ENCODE results near the gene NEK4. TPM values are rescaled to one million over a fixed set of nuclear protein-coding genes. Genes with fewer than 3 reads are reported as not detected.

The NEK4 gene
- total RNA-seq, 2 experiments from 2014 or later = 29.4 to 29.7 TPM

GRCh38 chr3:52787672-52788625, 17.2 kb upstream of the NEK4 start:
- DNase-seq = no peak
- no peaks in the 10 kb centered on the region for H3K36me3 Mint-ChIP-seq
- H3K4me1 Mint-ChIP-seq = no peaks in the 10 kb centered on the region
- no peak overlapping the region for H3K4me3 Mint-ChIP-seq
- H3K9me3 Mint-ChIP-seq = no peaks in the 10 kb centered on the region
- no peaks in the 10 kb centered on the region for H3K27me3 Mint-ChIP-seq
- no peak overlapping the region for H3K27ac Mint-ChIP-seq

GRCh38 chr3:52787246-52787645, 16.5 kb upstream of the NEK4 start:
- H3K36me3 Mint-ChIP-seq = no peaks in the 10 kb centered on the region
- H3K27me3 Mint-ChIP-seq = peaks cover 2% of the 10 kb centered on the region

GRCh38 chr3:52786330-52787215, 15.8 kb upstream of the NEK4 start:
- Mint-ChIP-seq H3K4me1 (peaks cover 2% of the 10 kb centered on the region), H3K4me3 (no peak overlapping the region), H3K27ac (no peak overlapping the region), H3K27me3 (peaks cover 8% of the 10 kb centered on the region), H3K36me3 (no peaks in the 10 kb centered on the region), H3K9me3 (no peaks in the 10 kb centered on the region)
- no peak for DNase-seq

More at GRCh38 chr3:52787246-52787645, 16.5 kb upstream of the NEK4 start:
- Mint-ChIP-seq H3K9me3 (no peaks in the 10 kb centered on the region), H3K27ac (no peak overlapping the region), H3K4me3 (no peak overlapping the region), H3K4me1 (peaks cover 2% of the 10 kb centered on the region)
- DNase-seq = no peak

- H3K36me3 Mint-ChIP-seq = no peaks in the 10 kb centered on the region
- no peak for DNase-seq
These were observed 14.3 kb upstream of the NEK4 start for GRCh38 chr3:52784931-52785590.

GRCh38 chr3:52784021-52784621, 13.4 kb upstream of the NEK4 start:
- DNase-seq = no peak
- Mint-ChIP-seq H3K4me3 (no peak overlapping the region), H3K27me3 (peaks cover 8% of the 10 kb centered on the region), H3K4me1 (peaks cover 2% of the 10 kb centered on the region), H3K36me3 (no peaks in the 10 kb centered on the region), H3K9me3 (no peaks in the 10 kb centered on the region), H3K27ac (no peak overlapping the region)

More at GRCh38 chr3:52784931-52785590, 14.3 kb upstream of the NEK4 start:
- H3K4me1 Mint-ChIP-seq = peaks cover 2% of the 10 kb centered on the region
- no peak overlapping the region for H3K4me3 Mint-ChIP-seq
- no peak overlapping the region for H3K27ac Mint-ChIP-seq
- no peaks in the 10 kb centered on the region for H3K9me3 Mint-ChIP-seq
- H3K27me3 Mint-ChIP-seq = peaks cover 8% of the 10 kb centered on the region

- no peak for DNase-seq
- Mint-ChIP-seq H3K4me1 (peaks cover 2% of the 10 kb centered on the region), H3K27ac (no peak overlapping the region), H3K27me3 (peaks cover 8% of the 10 kb centered on the region), H3K36me3 (no peaks in the 10 kb centered on the region), H3K9me3 (no peaks in the 10 kb centered on the region), H3K4me3 (no peak overlapping the region)
These were observed 12.4 kb upstream of the NEK4 start for GRCh38 chr3:52783211-52783555.

GRCh38 chr3:52782412-52783210, 11.9 kb upstream of the NEK4 start:
- Mint-ChIP-seq H3K27me3 (peaks cover 8% of the 10 kb centered on the region), H3K4me3 (no peak overlapping the region), H3K27ac (no peak overlapping the region), H3K9me3 (no peaks in the 10 kb centered on the region), H3K36me3 (no peaks in the 10 kb centered on the region), H3K4me1 (peaks cover 2% of the 10 kb centered on the region)
- no peak for DNase-seq

- peaks cover 8% of the 10 kb centered on the region for H3K27me3 Mint-ChIP-seq
- DNase-seq = no peak
- H3K27ac Mint-ChIP-seq = no peak overlapping the region
- H3K4me3 Mint-ChIP-seq = no peak overlapping the region
- H3K36me3 Mint-ChIP-seq = no peaks in the 10 kb centered on the region
- no peaks in the 10 kb centered on the region for H3K9me3 Mint-ChIP-seq
- H3K4me1 Mint-ChIP-seq = peaks cover 2% of the 10 kb centered on the region
These were observed 11.0 kb upstream of the NEK4 start for GRCh38 chr3:52781741-52782140.

- Mint-ChIP-seq H3K27ac (no peak overlapping the region), H3K36me3 (no peaks in the 10 kb centered on the region), H3K9me3 (no peaks in the 10 kb centered on the region), H3K27me3 (peaks cover 8% of the 10 kb centered on the region), H3K4me3 (no peak overlapping the region), H3K4me1 (peaks cover 2% of the 10 kb centered on the region)
- no peak for DNase-seq
These were observed 9.3 kb upstream of the NEK4 start for GRCh38 chr3:52779837-52780585.

- Mint-ChIP-seq H3K4me1 (peaks cover 2% of the 10 kb centered on the region), H3K27ac (no peak overlapping the region), H3K36me3 (no peaks in the 10 kb centered on the region), H3K27me3 (peaks cover 8% of the 10 kb centered on the region), H3K9me3 (no peaks in the 10 kb centered on the region), H3K4me3 (no peak overlapping the region)
- no peak for DNase-seq
These were observed 8.5 kb upstream of the NEK4 start for GRCh38 chr3:52779011-52779836.

- Mint-ChIP-seq H3K27ac (no peak overlapping the region), H3K4me1 (peaks cover 2% of the 10 kb centered on the region), H3K27me3 (peaks cover 8% of the 10 kb centered on the region), H3K9me3 (no peaks in the 10 kb centered on the region), H3K36me3 (no peaks in the 10 kb centered on the region), H3K4me3 (no peak overlapping the region)
- DNase-seq = no peak
These were observed 7.4 kb upstream of the NEK4 start for GRCh38 chr3:52777959-52778805.

Data from activated naive CD8-positive, alpha-beta T cell treated with anti-CD3 and anti-CD28 coated beads for 36 hours (primary cell).